Measurements from ENCODE around the gene DUSP22. TPM values are rescaled to one million over a fixed set of nuclear protein-coding genes. Genes with fewer than 3 reads are reported as not detected.

The DUSP22 gene
- total RNA-seq, 4 donors from 2014 or later = 53.3 to 95.2 (median 71.3) TPM

DNA sequence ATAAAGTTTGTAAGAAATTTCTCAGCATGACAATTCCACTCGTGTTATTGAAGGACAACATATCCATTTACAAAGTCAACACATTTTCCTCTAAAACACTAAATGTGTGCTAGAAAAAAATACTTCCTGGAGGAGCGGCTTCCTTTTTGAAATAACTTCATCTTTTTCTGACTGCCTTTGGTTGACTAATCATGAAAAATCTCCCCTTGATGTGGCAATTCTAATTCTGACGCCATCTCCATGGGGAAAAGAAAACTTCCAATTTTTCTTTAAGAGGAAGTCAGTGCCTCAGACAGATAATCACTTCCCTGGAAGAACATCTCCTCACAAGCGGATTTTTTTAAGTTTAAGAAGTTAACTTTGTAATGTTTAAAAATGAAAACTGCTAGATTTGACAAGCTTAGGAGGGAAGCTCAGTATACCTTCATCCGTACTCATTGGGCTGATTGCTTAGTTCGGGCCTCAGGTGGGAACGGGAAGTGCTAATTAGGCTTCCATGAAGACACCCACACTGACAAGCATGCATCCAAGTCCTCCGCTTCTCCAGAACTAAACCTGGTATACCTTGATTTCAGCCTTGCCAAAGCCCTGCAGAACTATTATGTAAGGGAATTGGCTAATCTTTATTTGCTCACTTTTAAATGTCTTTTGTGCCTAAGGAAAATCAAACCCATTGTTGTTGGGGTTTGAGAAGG is 35.1 kb upstream of the DUSP22 start:
- Histone ChIP-seq H3K4me3 (no peak overlapping the region), H3K36me3 (no peaks in the 10 kb centered on the region), H3K27ac (no peak overlapping the region), H3K4me1 (no peaks in the 10 kb centered on the region), H3K9me3 (no peaks in the 10 kb centered on the region), H3K27me3 (no peaks in the 10 kb centered on the region)
- no peak for TF ChIP-seq EP300 (IDR thresholded peaks at IDR 0.05)
- no peak for TF ChIP-seq POLR2AphosphoS5 (IDR thresholded peaks at IDR 0.05)
- TF ChIP-seq CTCF (IDR thresholded peaks at IDR 0.05) = no peak
- no peak for TF ChIP-seq POLR2A (IDR thresholded peaks at IDR 0.05)
- 58% methylated on average over 8 of the region's 8 CpGs for WGBS
- no peak for DNase-seq (ENCODE audit: low spot score in 2 of 2)

DNA sequence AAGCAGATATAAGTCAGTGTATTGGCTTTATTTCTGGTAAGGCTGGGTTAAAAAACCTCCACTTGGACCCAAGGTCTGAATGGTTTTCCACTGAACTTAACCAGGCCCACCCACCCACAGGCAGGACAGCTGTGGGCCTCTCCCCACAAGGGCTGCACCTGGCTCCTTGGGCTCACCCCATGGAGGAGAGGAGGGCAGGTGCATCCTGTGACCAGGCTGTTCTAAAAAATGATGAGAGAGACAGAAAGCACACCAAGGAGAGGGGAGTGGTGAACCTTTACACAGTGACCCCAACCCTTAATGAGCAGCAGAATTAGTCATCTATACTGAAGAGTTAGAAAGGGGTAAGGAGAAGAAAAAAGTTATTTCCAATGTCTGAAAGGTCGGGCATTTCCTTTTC is 34.5 kb upstream of the DUSP22 start:
- H3K27ac ChIP-seq = no peak overlapping the region
- H3K9me3 ChIP-seq = no peaks in the 10 kb centered on the region
- DNase-seq (ENCODE audit: low spot score in 2 of 2) = no peak
- no peak for TF ChIP-seq CTCF (IDR thresholded peaks at IDR 0.05)
- no peak for TF ChIP-seq POLR2AphosphoS5 (IDR thresholded peaks at IDR 0.05)
- no peak for TF ChIP-seq POLR2A (IDR thresholded peaks at IDR 0.05)
- TF ChIP-seq EP300 (IDR thresholded peaks at IDR 0.05) = no peak
- H3K36me3 ChIP-seq = no peaks in the 10 kb centered on the region
- 66% methylated on average over 1 of the region's 1 CpG for WGBS
- H3K4me3 ChIP-seq = no peak overlapping the region
- H3K4me1 ChIP-seq = no peaks in the 10 kb centered on the region
- no peaks in the 10 kb centered on the region for H3K27me3 ChIP-seq

DNA sequence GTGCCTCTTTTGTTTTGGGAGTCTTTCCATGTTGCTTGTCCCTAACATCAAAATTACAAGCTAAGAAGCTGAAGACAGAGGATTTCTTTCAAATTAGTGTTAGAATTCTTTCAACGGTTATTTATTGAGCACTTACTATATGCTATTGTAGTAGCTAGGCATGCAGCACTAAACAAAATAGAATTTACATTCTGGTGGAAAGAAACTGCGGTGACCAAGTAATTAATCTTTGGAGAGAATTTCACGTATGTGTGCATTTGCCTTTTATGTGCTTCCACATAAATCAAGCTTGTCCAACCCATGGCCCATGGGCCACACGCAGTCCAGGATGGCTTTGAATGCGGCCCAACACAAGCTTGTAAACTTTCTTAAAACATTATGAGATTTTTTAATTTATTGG is 33.0 kb upstream of the DUSP22 start:
- TF ChIP-seq EP300 (IDR thresholded peaks at IDR 0.05) (no peak), POLR2A (IDR thresholded peaks at IDR 0.05) (no peak), CTCF (IDR thresholded peaks at IDR 0.05) (no peak), POLR2AphosphoS5 (IDR thresholded peaks at IDR 0.05) (no peak)
- Histone ChIP-seq H3K4me3 (no peak overlapping the region), H3K4me1 (no peaks in the 10 kb centered on the region), H3K9me3 (no peaks in the 10 kb centered on the region), H3K36me3 (no peaks in the 10 kb centered on the region), H3K27me3 (no peaks in the 10 kb centered on the region), H3K27ac (no peak overlapping the region)
- WGBS = 85% methylated on average over 5 of the region's 5 CpGs
- DNase-seq (ENCODE audit: low spot score in 2 of 2) = no peak

GRCh38 chr6:259901-260508 is 32.3 kb upstream of the DUSP22 start:
- H3K27me3 ChIP-seq = no peaks in the 10 kb centered on the region
- DNase-seq (ENCODE audit: low spot score in 2 of 2) = no peak
- no peak overlapping the region for H3K27ac ChIP-seq
- no peaks in the 10 kb centered on the region for H3K36me3 ChIP-seq
- TF ChIP-seq POLR2A (IDR thresholded peaks at IDR 0.05) (no peak), POLR2AphosphoS5 (IDR thresholded peaks at IDR 0.05) (no peak), EP300 (IDR thresholded peaks at IDR 0.05) (no peak), CTCF (IDR thresholded peaks at IDR 0.05) (no peak)
- no peak overlapping the region for H3K4me3 ChIP-seq
- H3K4me1 ChIP-seq = no peaks in the 10 kb centered on the region
- H3K9me3 ChIP-seq = no peaks in the 10 kb centered on the region
- 68% methylated on average over 5 of the region's 5 CpGs for WGBS

- TF ChIP-seq EP300 (IDR thresholded peaks at IDR 0.05) = no peak
- TF ChIP-seq POLR2A (IDR thresholded peaks at IDR 0.05) = no peak
- no peak for TF ChIP-seq POLR2AphosphoS5 (IDR thresholded peaks at IDR 0.05)
- DNase-seq (ENCODE audit: low spot score in 2 of 2) = no peak
- 88% methylated on average over 2 of the region's 2 CpGs for WGBS
Observed at GRCh38 chr6:264626-265025, 27.7 kb upstream of the DUSP22 start.

More at GRCh38 chr6:264626-265025, 27.7 kb upstream of the DUSP22 start:
- H3K9me3 ChIP-seq = no peaks in the 10 kb centered on the region
- H3K4me1 ChIP-seq = no peaks in the 10 kb centered on the region
- no peak overlapping the region for H3K27ac ChIP-seq
- H3K36me3 ChIP-seq = no peaks in the 10 kb centered on the region
- no peaks in the 10 kb centered on the region for H3K27me3 ChIP-seq
- no peak overlapping the region for H3K4me3 ChIP-seq

Data from suprapubic skin (tissue), 4 donors.